SIG-M5 (cell line): Measurements from ENCODE around the gene ZNF516.

ENCODE experiments used
- DNase-seq: peaks from one replicate; lab custom pipeline; 2025; lab: John Stamatoyannopoulos, UW

Gene ZNF516

DNA sequence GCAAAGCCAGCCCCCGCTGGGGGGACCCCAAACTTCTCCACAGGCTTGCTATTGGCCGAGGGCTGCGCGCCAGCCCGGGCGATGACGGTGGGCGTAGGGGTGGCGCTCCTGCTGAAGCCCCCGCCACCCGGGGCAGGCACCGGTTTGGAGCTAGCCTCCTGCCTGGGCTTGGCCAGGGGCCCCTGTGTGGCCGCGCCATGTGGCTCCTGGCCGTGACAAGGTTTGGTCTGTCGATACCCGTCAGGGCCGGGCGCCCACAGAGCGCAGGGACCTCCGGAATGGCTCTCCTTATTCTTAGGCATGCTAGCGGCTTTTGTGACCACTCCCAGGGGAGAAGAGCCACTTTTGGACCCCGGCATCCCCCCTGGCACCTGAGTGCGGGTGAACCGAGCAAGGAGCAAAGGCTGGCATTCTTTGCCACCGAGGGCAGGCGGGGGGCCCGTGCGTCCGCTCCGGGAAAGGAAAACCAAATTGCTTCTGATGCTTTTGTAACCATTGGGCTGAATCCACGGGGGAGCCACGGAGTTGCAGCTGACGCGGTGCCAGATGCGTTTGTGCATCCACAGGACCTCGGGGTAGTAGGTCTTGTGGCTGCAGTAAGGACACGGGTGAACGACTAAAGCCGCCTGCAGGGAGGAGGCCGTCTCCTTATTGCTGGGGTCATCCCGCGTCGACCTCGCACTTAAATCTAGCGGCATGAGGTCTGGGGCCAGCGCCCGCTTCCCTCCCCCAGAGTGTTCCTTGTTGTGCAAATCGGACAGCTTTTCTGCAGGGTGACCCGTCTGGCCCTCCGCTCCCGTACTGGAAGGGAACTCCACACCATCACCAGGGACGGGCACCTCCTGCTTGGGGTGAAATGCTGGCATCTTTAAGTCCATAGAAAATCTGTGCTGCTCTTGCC lies 115.6 kb downstream of the ZNF516 start:
- DNase-seq, result no peak

DNA sequence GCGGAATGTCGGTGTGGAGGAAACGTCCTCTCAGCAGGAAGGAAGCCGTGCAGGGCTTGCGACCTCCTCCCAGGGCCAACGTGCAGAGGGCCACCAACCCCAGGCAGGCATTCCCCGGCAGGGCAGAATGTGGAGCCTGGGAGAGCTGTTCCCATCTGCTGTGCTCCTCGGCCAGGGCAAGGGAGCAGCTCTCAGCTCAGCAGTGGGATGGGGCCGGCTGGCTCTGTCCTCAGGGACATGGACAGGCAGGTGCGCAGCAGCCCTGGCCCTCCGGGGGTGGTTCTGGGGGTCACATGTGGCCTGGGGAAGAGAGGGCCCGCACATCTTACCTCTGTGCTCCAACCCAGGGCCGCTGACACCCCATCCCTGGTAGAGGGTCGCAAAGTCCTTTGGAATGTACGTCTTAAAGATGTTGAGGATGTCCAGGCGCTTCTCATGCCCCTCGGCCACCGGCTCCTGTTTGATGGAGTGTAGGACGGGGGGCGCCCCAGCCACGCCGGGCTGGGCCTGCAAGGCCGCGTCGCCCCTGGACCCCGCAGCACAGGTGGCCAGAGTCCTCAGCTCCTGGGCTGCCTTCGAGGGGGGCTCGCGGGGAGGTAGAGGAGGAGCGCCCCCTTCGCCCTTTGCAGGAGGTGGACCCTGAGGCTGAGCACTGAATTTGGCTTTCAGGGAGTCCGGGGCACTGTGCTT lies 116.4 kb downstream of the ZNF516 start:
- no peak for DNase-seq

DNA sequence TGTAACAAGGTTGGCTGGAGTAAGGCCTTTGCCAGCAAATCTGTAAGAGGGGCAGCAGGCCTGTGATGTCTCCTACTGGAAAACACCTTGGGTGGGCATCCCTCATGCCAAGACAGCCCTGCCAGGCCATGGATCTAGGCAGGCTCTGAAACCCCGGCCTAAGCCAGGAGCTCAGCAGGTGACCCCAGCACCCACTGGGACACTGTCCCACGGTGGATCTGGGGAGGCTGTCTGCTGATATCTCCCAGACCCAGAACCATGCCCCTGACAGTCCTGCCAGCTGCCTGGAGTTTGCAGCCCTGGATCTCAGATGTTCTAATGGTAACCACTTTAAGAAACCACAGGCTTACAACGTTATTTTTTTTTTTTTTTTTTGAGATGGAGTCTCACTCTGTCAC lies 117.7 kb downstream of the ZNF516 start:
- no peak for DNase-seq

DNA sequence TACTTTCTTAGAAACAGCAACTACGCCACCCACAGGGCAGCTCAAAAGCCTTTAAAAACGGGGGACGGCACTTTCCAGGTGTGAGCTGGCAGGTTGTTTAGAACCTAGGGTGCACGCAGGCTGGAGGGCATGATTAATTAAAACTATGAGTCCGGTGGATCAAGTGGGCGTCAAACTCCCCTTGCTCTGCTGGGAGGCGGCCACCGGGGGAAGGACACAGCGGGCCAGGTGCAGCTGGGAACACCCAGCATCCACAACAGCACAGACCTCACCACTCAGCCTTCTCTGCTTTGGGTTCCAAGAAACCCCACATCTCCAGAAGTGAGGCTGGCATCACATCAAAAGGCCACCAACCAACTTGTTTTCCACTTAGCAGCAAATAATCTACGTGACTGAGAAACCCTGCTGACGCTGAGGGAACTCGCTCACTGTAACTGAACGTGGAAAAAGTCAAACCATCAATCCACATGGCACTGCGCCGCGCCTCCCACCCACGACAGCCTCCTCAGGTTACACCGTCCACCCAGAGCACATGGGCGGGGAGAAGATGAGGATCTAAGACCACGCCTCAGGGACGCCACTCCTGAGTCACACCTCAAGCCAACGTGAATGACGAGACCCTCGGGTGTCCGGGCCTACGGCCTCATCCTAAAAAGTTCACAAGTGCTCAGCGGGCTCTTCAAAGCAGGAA lies 118.2 kb downstream of the ZNF516 start:
- DNase-seq, result no peak

DNA sequence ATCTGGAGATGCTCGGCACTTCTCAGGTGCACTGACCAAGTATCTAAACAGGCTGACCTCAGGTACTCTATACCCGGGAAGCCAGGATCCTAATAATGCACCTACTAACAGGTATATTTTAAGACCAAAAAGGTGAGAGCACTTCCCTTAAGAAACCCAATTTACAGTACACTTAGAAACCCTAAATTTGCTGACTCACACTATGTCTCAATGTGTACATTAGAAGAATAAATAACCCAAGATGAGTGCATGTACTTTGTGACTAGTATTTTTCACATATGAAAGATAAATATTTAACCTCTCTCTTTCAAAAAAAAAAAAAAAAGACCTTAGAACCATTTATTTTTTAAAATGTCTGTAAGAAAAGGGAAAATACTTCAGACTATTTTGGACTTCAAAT lies 118.8 kb downstream of the ZNF516 start:
- DNase-seq, result no peak

DNA sequence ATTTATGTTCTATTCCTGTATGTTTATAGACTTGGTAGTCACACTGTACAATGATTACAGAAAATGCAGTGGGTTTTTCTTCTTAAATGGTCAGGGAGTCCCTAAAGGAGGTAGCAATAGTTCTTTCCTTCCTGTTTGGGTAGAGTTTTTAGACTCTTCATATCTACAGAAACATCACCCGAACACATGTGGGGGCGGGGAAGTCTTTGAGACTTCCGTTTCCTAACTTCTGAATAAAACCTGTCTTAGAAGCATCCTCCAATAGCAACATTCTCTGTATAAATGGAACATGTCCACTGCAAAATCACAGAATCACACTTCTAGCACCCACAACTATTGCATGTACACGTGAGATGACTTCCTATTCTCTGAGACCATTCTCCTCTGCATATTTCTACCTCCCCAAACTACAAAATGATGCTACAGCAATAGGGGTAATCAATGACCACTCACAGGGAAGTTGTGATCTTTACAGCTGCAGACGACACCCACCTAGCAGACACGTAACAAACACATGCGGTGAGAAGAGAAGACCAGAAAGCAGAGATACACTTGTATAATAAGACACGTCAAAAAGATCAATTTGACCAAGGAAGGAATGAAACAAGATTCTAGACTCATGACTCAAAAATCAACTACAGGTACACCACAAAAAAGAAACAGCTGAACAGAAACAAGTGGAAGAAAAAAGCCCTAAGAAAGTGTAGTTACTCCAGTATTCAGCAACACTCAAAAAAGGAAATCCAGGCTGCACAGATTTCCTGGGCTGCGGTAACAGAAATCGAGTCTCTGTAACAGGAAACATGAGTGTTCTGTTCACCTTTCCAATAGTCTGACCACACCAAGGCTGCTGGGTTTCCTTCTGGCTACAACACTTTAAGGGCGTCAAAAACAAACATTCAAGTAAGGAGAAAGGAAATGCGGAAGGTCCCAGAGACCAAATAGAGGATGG lies 120.4 kb downstream of the ZNF516 start:
- DNase-seq, result no peak

DNA sequence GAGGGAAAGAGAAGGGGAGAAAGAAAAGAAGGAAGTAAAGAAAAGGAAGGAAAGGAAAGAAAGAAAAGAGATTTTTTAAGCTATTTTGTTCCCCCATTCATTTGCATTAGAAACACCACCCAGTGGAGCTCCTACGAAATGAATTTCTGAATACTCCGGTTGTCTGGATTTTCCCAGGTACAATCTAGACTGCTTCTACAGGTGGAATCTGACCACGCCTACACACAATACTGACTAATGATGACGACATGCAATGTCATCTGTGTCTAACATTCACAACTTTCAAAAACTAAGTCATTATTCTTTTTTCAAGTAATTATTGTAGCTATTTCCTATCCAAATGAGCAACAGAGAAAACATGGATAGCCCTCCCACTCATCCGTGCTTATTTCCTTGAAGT lies 121.7 kb downstream of the ZNF516 start:
- no peak for DNase-seq

DNA sequence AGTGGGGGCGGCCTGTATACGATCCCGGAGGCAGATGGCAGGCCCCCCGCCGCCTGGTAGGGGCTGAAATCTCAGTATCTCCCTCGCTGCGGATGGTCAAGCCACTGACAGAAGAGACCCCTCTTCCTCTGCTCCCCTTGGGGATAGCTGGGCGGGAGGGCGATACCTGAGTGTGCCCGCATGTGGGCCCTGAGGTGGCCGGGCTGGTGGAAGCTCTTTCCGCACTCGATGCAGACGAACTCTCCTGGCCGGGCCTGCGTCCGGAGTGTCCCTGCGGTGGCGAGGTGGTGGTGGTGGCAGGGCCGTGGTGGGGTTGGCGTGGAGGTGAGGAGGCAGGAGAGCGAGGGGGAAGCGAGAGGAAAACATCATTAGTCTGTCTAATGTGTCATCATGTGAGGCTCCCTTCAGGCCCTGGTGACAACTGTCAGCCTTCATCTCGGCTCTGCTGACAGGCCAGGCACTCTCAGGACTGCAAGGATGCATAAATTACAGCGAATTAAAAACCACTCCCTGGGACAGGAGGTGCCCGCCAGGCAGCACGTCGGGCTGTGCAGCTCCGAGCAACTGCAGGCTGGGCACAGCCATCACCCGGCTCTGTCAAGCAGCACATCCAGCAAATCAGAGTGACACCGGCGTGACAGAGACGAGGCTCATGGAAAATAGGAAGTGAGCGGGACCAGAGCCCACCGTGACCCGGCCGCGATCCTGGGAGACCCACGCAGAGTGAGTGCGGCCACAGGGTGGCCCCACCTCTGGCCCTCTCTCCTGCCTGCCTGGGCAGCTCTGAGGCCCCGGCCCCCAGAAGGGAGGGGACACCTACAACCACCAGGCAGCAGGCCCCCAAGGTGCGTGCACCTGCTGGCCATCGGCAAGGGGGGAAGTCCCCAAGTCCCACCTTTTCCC lies 123.5 kb downstream of the ZNF516 start:
- DNase-seq, result no peak

DNA sequence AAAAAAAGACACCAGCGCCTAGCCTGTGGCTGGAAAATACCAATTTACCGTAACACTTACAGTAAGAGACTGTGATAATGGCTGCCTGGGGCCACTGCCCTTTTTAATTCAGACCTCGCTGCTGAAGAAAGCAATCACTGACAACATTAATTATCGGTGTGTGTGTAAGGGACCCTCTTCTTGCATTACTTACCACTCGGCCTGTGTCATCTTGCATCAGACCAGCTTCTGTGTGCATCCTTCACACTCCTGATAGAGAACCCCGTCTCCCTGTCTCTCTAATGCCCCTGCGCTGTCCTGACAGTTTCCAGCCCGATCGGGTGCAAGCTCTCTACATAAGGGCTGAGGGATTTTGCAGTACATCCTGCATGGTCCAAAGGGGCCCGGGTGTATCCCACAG lies 124.4 kb downstream of the ZNF516 start:
- DNase-seq, result no peak

DNA sequence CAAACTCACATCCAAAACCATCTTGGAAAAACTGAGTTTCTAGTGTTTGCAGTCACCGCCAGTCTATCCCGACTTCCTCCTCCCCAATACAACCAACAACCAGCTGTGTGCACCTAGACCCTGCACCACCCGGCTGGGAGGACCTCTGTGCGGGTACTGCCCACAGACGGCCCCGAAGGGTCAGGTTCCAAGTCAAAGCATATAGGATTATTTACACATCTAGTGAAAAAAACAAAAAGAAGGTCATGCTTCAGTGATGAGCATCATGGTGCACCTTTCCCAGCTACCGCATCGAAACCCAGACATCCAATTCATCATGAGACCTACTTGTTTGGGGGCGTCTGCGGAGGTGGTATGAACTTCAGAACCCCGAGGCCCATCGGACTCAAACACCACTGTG lies 124.8 kb downstream of the ZNF516 start:
- DNase-seq, result no peak

DNA sequence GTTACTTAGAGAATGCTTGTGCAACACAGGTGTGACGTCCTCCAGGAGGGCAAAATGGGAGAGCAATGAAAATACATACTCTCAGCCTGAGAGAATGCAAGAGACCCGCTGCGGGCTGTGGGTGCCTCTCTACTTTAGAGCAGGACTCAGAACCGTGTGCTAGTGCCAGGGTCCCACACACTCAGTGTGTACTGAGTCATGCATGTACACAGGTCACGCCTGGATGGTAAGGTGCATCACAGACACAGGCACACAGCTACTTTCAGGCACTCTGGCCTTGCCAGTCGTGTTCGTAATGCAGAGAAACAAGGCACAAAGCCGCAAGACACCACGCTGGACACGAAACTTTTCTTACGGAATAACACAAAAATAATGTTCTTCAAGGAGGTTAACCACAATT lies 125.3 kb downstream of the ZNF516 start:
- DNase-seq, result no peak

DNA sequence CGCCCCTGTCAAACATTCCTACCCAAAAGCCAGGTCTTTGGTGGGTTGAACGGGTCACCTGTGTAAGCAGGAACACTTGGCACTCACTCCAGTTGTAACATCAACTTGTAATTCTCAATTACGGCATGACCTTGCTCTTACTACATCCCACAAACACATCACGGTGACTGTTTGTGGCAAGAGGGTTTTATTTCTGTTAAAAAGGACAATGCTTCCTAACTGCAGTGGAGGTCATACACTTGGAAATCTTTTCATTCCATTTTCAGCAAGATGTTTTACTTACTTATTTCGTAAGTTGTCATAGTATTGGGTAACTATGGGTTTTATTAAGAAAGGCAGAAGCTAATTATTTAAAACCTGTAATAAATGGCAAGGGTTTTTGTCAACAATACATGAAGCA lies 126.1 kb downstream of the ZNF516 start:
- DNase-seq, result no peak

DNA sequence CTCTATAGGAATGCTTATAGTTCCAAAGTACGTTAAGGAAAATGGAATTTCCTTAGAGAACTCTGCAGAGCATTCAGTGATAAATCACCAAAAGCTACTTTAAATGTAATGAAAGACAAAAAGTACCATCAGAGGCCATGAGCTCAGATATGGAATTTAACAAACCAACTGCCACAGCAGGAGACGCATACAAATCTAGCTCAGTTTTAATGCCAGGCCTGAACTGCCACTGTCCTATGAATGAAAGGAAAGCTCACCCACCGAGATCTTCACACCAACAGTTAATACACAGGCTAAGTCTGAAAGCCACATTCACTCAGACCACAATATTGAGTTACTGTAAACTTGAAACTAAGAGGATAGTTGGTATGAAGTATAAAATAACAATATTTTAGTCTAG lies 126.8 kb downstream of the ZNF516 start:
- no peak for DNase-seq

DNA sequence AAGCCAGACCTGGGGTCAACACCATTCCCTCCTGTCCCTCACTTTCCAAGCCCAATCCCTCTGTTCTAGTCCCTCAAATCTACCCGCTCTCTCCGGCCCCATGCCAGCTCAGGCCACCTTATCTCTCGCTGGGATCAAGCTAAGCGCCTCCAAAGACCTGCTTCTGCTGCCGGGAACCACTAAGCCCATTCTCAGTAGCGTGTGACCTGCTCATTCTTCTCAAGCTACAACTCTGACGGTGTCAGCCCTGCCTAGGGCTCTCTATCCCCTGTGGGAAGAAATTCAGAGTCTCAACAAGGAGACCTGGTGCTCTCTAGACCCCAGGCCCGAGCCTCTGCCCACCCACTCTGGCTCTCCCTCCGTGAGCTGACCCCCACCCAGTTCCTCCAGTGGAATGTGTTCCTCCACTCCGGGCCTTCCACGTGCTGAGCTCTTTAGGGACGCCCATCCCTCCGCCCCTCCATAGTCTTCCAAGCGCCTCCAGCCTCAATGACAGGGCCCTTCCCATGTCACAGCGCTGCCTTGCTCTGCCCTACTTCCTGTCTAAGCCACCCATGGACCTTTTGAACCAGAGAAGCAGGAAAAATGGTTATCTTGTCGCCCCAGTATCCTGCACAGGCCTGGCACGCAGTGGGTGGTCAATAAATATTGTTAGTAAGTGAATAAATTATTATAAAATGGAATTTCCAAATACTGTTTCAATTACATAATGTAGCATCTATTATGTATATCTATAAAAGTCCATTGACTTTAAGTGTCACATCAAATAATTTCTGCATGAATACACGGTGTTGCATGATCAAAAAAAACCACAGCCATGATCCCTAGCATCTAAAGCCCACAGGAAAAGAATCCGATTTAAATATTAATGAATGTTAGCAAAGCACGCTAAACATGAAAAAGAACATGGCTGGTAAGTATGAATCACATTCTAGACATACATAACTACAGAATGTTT lies 127.6 kb downstream of the ZNF516 start:
- no peak for DNase-seq

DNA sequence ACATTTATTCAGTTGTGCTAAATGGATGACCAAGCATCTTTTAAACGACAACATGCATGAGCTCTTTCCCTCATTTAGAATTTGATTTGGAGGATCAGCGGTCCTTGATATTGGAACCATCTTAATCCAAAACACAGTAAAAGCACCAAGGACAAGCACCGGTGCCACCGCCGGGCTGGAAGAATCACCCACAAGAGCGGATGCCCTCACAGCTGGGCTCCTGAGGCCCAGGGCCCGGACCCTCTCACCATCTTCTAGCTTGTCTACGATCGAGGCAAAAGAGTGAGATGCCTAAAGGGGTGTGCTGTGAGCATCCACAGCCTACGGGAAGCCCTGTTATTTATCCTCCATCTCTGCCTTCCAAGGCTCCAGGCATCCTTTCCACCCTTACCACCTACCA lies 129.5 kb downstream of the ZNF516 start:
- DNase-seq, result no peak

DNA sequence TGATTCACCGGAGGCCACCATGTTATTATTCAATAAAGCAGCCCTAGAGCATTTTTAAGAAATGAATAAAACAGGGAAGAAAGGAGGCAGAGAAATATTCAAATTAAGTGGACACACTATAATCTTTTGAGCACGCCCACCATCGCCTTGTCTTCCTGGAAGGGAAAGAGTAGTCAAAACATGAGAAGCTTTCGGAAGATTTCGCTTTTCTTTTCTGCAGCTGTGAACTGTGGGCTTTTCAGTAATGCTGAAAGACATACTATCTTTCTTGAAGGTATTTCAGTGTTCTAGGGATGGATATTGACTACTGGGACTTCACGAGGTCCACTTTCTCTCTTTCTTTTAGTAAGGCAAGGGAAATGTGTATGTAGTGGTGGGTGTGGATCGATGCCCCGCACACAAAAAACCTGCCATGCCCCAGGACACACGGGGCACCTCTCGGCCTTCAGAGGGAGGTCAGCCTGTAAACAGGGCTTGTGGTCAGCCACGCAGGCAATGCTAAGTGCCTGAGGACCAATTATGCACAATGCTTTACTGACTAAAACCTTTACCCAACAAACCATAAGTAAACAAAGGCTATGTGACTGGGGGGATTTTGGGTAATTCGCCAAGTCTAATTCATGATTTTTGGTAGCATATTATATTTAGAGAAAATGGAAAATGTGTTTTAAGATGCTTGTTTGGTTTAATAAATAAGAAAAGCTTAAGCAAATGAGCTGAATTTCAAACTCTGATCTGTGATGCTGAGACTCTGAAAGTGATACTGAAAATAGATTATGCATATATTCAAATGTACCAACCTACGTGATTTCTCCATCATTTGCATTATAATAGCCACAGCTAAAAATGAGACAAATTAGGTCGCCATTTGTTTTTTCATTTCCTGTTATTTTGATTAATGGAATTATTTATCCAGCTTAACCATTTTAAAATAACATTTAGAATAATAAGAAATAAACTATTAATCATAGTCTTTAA lies 130.5 kb downstream of the ZNF516 start:
- DNase-seq, result no peak

DNA sequence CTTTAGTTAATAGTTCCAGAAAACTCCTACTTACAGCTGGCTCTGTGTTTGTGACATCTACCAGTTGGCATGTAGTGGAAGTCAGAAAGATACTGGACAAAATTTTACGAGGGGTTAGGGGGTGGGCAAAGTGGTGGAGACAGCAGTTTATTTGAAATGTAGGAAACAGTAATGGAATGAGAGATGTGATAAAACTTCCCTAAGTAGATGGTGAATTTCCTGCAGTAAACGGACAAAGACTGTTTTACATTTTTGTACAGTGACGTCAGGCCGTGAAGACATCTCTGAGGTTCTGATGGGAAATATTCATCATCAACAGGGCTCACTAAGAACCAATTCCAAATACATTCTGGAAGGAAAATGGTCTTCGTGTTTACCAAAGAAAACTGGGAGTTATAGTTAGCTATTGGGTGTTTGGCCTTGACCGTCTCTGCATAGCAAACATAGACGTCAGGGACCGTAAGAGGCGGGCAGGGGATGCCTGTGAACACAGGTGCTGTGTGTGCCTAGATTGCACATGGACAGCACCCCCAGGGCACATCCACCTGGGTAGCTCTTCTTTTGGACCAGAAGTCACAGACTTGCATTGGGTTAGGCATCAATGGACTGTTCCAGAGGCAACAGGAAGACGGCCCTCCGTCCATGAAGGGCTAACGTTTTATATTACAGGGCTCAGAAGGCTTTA lies 131.5 kb downstream of the ZNF516 start:
- no peak for DNase-seq

DNA sequence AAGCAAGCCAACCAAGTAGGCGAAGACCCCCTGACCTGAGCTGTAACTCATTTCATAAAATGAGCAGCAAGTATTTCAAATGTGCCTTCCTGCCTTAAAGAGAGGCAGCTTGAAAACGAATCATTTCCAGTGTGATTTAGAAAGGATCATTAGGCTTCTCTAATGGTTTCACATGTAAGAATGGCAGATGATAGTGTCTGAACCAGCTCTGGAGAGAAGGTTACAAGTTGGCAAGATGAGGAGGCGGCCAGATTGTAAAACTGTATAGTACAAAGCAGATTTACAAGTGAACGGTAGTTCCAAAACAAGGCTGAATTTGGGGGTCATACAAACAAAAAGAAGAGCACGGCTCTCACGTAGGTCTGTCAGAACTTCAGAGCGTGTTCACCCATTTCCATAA lies 132.4 kb downstream of the ZNF516 start:
- DNase-seq, result no peak
